ENCODE results near the gene MRPL43. TPM values are rescaled to one million over a fixed set of nuclear protein-coding genes. Genes with fewer than 3 reads are reported as not detected.

Gene MRPL43
- total and polyA plus RNA-seq, 2 donors (not counting 3 experiments of a cell fraction or from before 2014, with no cell fraction given) = 75.0 to 144 TPM

DNA sequence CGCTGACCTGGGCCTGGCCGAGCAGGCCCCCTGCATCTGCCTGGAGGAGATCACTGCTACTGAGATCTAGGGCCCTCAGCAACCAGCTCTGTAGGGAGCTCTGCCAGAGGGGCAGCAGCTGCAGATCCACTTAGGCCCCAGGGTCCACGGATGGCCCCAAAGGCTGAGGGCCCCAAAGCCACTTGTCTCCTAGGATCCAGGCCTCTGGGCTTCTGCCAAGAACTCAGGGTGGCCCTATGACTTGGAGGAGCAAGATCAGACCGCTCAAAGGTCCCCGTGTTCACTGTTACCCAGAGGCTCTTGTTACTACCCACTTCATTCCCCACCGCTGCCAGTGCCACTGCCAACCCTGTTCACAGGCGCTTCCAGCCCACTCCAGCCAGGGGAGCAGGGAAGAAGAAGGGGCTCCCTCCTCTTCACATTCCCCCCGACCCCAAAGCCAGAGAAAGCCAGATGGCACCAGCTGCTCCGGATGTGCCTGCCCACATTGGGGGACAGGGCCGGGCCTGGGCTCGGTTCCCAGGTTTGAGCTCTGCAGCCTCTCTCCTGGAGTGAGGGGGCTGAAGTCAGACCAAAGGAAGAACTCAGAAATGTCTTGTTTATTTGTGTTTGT, 19.9 kb upstream of the MRPL43 start:
- FAIRE-seq (no peak), DNase-seq (ENCODE audit: low read depth, low spot score) (no peak)
- CTCF ChIA-PET = interaction anchor here (1.1 to 8.8 kb wide), 3 partner anchors 12 to 445 kb away, joined by 3 to 92 read pairs (median 4); no protein-coding TSS in a partner anchor
- Histone ChIP-seq H3K9me1 (replicated peaks; ENCODE audit: control insufficient read depth, extremely low read depth, insufficient read depth, low read length) (no peaks in the 10 kb centered on the region), H3K9me3 (replicated peaks; ENCODE audit: control insufficient read depth, insufficient read depth, low read length) (no peaks in the 10 kb centered on the region), H4K20me1 (replicated peaks; ENCODE audit: control insufficient read depth, extremely low read depth, insufficient read depth, low read length) (no peaks in the 10 kb centered on the region), H3K27me3 (ENCODE audit: control insufficient read depth in 2 of 2, insufficient read depth in 2 of 2, low read length in 2 of 2) (no peaks in the 10 kb centered on the region), H3K4me1 (ENCODE audit: control insufficient read depth, extremely low read depth, insufficient read depth, low read length) (peaks cover under 1% of the 10 kb centered on the region), H3K4me2 (ENCODE audit: insufficient read depth, low read length) (no peak overlapping the region), H2AFZ (ENCODE audit: low read depth, low read length) (no peak overlapping the region), H3K79me2 (ENCODE audit: control insufficient read depth, insufficient read depth, low read length) (peaks cover 13% of the 10 kb centered on the region), H3K9ac (replicated peaks; ENCODE audit: extremely low read depth, insufficient read depth, low read length) (no peak overlapping the region), H3K27ac (ENCODE audit: insufficient read depth, low read depth, low read length) (no peak overlapping the region), H3K36me3 (ENCODE audit: control insufficient read depth in 2 of 2, extremely low read depth in 1 of 2, insufficient read depth in 2 of 2, low read length in 2 of 2) (peaks cover 15 to 33% of the 10 kb centered on the region in 2 experiments), H3K4me3 (replicated peaks in 1 of 3; ENCODE audit: insufficient read depth in 1 of 3, low read depth in 1 of 3, low read length in 3 of 3) (no peak overlapping the region)
- intact Hi-C loops (cut with micrococcal nuclease) (no loop called here), dilution Hi-C loops (cut with MboI; ENCODE audit: extremely low pct_ligation_motif_present, low sequenced_read_pairs) (no loop called here)
- POLR2A ChIA-PET = no interaction called here
- TSS peak; percentile 39 for BruUV-seq (replicated peaks)
- TF ChIP-seq EZH2 (IDR thresholded peaks at IDR 0.05; ENCODE audit: borderline replicate concordance, low read depth, low read length, severe bottlenecking) (no peak), POLR2AphosphoS5 (IDR thresholded peaks at IDR 0.05; ENCODE audit: insufficient read depth, low read depth, low read length) (peak; percentile 17)

DNA sequence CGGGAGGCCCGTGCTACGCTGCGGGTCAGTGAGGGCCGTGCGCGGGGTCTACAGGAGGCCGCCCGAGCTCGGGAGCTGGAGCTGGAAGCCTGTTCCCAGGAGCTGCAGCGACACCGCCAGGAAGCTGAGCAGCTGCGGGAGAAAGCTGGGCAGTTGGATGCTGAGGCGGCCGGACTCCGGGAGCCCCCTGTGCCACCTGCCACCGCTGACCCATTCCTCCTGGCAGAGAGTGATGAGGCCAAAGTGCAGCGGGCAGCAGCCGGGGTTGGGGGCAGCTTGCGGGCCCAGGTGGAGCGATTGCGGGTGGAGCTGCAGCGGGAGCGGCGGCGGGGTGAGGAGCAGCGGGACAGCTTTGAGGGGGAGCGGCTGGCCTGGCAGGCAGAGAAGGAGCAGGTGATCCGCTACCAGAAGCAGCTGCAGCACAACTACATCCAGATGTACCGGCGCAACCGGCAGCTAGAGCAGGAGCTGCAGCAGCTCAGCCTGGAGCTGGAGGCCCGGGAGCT, 19.3 kb upstream of the MRPL43 start:
- Histone ChIP-seq H3K79me2 (ENCODE audit: control insufficient read depth, insufficient read depth, low read length) (peaks cover 19% of the 10 kb centered on the region), H3K4me1 (ENCODE audit: control insufficient read depth, extremely low read depth, insufficient read depth, low read length) (peaks cover 6% of the 10 kb centered on the region), H3K36me3 (ENCODE audit: control insufficient read depth in 2 of 2, extremely low read depth in 1 of 2, insufficient read depth in 2 of 2, low read length in 2 of 2) (peaks cover 15 to 33% of the 10 kb centered on the region in 2 experiments), H2AFZ (ENCODE audit: low read depth, low read length) (no peak overlapping the region), H3K27me3 (ENCODE audit: control insufficient read depth in 2 of 2, insufficient read depth in 2 of 2, low read length in 2 of 2) (no peaks in the 10 kb centered on the region), H3K9me3 (replicated peaks; ENCODE audit: control insufficient read depth, insufficient read depth, low read length) (no peaks in the 10 kb centered on the region), H3K4me3 (replicated peaks in 1 of 3; ENCODE audit: insufficient read depth in 1 of 3, low read depth in 1 of 3, low read length in 3 of 3) (no peak overlapping the region), H4K20me1 (replicated peaks; ENCODE audit: control insufficient read depth, extremely low read depth, insufficient read depth, low read length) (no peaks in the 10 kb centered on the region), H3K9me1 (replicated peaks; ENCODE audit: control insufficient read depth, extremely low read depth, insufficient read depth, low read length) (no peaks in the 10 kb centered on the region), H3K27ac (ENCODE audit: insufficient read depth, low read depth, low read length) (no peak overlapping the region), H3K9ac (replicated peaks; ENCODE audit: extremely low read depth, insufficient read depth, low read length) (no peak overlapping the region), H3K4me2 (ENCODE audit: insufficient read depth, low read length) (no peak overlapping the region)
- no TSS peak for BruUV-seq (replicated peaks)
- FAIRE-seq (no peak), DNase-seq (ENCODE audit: low read depth, low spot score) (no peak)
- ChIA-PET POLR2A (no interaction called here), CTCF (interaction anchor here (1.0 to 8.8 kb wide), 4 partner anchors 10 to 444 kb away, joined by 3 to 92 read pairs (median 4); no protein-coding TSS in a partner anchor)
- dilution Hi-C loops (cut with MboI; ENCODE audit: extremely low pct_ligation_motif_present, low sequenced_read_pairs) (no loop called here), intact Hi-C loops (cut with micrococcal nuclease) (no loop called here)
- TF ChIP-seq GATA2 (IDR thresholded peaks at IDR 0.05; ENCODE audit: insufficient read depth, insufficient read length, low read depth, low read length) = no peak
